Stimulated activated CD4-positive, alpha-beta T cell treated with anti-CD3 and anti-CD28 coated beads, Interleukin-1b, Interleukin-23, amount 100 ng/mL, for 24 hours (primary cell): ENCODE measurements around the gene STK10.

Experiments used
- DNase-seq, 4 experiments: peaks; one replicate each; pipeline ENCODE4 v3.0.0-alpha.2; 2020; ENCODE audit warnings: low read depth in 4 of 4, low spot score in 1 of 4

STK10 gene

DNA sequence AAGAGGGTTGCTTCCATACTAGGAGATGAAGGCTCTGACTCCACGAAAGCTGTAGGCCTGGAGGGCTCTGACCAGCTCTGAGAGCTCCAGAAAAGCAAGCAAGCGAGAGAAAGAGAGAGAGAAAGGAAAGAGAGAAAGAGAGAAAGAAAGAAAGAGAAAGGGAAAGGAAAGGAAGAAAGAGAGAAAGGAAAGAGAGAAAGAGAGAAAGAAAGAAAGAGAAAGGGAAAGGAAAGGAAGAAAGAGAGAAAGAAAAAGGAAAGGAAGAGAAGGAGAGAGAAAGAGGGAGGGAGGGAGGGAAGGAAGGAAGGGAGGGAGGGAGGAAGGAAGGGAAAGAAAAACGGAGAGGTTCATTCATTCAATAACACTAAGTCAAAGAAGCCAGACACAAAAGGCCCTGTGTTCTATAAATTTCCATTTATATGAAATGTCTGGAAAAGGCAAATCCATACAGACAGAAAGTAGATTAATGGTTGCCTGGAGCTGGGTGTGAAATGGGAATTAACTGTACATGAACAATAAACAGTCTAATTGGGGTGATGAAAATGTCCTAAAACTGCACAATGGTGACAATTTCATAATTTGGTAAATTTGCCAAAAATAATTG is 1.8 kb upstream of the STK10 start:
- DNase-seq, result no peak

DNA sequence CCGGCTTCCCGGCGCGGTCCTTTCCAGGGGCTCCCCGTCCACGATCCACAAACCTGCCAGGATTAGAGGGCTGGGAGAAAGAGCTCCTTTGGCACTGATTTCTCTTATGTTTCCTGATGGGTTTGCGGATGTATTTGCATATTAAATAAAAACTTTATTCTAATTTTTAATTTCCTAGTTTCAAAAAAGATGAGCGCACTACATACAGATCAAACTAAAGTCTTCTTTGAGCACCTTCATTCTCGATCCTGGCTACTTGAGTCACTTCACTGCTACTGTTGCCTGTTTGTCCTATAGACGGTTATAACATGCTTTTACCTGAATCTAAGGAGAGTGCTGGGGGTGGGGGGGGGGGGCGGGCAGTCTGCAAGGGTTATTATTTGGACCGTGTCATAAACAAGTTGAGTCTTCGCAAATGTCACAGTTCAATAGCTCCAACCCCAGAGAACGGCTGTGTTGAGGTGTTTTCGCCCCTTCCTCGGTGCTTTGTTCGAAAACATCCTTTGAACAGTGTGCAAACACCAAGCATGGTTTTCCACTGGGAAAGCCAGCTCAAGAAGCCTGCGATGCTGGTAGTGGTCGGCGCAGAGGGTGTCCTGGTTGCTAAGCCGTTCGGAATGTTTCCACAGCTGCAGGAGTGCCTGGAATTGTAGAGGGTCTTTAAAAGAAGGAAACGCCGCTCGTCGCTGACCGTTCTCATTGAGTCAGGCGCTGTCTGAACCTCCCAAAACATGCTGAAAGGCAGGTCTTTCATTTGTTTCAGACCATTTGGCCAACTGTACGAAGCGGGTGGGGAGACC is 1.1 kb upstream of the STK10 start:
- no peak for DNase-seq

DNA sequence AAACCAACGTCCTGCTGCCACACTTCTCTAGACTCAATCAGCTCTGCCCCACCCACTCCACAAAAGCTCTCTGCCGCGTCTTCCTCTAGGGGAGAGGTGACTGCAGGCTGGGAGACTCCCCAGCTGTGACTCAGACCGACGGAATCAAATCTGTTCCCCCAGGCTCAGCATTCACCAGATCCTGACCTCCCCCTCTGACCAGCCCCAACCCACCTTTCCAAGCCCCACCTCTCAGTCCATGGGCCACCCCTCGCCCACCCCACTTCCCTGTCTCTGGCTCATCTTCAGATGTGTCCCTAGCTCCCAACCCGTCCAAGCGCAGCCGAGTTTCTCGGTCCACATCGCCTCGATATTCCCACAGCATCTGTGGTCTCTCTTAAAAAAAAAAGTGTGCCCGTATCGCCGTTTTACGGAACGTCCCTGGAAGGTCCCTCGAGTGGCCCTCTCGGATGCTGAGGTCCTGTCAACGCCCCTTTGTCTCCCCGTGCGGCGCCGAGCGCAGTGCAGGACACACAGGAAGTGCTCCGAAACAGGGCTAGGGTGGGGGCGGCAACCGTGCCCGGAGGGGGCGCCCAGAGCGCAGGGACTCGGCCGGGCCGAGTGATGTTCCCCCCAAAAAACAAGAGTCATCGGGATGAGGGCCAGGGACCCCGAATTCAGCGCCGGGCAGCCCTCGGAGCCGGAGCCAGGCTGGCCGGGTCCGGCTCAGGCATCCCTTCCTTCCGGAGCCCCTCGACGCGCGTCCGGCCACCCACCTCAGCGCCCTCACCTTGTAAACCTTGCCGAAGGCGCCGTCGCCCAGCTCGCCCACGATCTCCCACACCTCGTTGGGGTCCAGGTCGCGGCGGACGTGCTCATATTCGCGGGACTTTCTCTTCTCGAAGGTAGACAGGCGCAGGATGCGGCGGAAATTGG is 649 bp downstream of the STK10 start:
- DNase-seq, result peak in 1 of 4 experiments; percentile 69

DNA sequence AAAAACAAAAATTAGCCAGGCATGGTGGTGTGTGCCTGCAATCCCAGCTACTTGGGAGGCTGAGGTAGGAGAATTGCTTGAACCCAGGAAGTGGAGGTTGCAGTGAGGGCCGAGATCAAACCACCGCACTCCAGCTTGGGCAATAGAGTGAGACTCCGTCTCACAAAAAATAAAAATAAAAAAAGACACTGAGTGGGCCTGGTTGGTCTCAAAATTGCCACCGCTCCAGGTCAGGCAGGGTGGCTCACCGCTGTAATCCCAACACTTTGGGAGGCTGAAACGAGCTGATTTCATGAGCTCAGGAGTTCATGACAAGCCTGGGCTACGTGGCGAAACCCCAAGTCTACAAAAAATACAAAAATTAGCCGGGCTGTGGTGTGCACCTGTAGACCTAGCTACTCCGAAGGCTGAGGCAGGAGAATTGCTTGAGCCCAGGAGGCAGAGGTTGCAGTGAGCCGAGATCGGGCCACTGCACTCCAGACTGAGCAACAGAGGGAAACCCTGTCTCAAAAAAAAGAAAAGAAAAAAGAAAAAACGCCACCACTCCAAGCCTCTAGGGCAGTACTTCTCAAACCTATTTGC is 1.8 kb downstream of the STK10 start:
- no peak for DNase-seq

DNA sequence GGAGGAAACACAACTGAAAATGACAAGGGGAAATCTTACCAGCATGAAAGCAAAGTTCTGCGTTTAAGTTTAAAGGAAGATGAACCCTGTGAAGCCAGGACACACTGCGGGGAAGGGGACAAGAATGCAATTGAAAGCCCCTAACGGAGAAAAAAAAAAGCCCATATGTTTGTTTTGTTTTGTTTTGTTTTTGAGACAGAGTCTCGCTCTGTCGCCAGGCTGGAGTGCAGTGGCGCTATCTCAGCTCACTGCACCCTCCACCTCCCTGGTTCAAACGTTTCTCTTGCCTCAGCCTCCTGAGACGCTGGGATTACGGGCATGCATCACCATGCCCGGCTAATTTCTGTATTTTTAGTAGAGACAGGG is 2.9 kb downstream of the STK10 start:
- DNase-seq, result no peak

DNA sequence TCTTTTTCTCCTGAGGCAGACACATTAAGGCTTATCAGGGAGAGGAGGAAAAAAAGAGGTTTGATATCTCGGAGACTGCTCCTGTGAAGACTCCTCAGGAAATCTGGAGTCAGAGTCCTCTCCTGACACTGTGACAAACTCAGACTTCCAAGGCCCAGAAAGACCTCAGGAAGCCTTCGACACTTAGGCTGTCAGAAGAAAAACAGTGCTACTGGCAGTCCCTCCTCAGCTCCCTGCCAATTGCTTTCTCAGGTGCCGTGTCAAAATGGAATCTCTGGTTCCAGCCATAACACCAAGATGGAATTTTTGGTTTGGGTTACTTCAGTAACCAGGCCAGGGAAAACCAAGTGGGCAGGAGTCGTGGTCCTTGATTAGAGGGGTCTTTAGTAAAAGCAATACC is 4.1 kb downstream of the STK10 start:
- no peak for DNase-seq

DNA sequence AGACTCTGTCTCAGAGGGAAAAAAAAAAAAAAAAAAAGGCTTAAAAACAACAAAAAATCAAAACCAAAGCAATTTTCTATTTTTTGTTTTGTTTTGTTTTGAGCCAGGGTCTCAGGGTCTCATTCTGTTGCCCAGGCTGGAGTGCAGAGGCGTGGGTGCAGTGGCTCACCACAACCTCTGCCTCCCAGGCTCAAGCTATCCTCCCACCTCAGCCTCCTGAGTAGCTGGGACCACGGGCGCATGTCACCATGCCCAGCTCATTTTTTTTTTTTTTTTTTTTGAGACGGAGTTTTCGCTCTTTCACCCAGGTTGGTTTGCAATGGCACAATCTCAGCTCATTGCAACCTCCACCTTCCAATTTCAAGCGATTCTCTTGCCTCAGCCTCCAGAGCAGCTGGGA is 5.7 kb downstream of the STK10 start:
- no peak for DNase-seq

DNA sequence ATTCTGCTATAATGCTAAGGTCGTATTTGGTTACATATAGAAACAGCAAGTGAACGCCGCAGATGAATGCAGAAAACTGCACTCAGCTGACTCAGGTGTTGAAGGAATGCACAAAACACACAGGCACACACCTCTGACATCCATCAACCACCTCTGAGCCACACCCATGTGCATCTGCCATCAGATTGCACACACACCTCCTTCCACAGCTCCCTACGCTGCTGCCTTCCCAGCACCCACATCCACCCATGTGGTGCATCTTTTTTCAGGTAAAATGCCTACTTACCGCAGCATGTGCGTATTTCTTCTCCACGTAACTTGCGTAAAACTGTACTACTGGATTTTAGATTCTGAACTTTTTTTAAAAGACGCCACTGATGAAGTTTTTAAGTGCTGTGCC is 7.1 kb downstream of the STK10 start:
- no peak for DNase-seq

DNA sequence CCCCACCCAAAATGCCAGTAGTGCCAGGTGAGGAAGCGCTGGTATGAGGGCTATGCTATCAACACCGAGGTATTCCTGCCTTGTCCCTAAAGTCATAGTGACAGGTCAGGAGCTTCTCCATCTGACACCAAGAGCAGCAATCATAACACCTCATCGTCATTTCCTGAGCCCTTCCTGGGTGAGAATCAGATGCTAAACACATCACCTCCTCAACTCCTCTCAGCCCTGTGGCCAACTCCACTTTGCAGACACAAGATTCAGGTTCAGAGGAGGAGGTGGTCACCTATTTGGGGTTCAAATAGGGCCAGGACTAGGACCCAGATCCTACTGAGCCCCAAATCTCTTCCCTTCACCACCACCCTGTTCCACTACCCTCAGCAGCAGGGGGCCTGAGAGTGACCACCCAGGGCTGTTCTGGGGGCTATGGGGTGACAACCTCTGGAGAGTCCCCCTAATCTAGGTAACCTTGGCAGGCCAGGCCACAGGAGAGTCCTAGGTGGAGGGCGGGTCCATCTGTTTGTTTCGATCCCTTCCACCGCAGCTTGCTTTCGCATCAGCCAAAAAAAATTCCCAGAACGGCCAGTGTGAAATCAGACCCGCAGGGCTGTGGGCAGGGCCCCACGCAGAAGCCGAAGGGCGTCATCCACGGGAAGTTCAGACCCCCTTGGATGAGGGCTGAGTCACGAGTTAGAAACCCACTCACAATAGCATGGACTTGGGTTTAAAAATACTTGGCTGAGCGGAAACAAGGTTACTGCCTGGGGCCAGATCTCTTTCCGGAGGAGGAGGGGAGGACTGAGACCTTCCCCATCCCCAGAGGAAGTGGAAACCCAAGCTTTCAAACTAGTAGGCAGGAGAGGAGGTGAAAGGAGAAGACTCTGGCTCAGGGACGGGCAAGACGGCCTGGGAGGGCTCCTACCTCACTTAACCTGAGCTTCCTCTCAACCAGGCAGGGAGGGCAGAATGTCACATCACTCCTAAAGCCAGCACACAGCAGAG is 8.7 kb downstream of the STK10 start:
- DNase-seq, result no peak

DNA sequence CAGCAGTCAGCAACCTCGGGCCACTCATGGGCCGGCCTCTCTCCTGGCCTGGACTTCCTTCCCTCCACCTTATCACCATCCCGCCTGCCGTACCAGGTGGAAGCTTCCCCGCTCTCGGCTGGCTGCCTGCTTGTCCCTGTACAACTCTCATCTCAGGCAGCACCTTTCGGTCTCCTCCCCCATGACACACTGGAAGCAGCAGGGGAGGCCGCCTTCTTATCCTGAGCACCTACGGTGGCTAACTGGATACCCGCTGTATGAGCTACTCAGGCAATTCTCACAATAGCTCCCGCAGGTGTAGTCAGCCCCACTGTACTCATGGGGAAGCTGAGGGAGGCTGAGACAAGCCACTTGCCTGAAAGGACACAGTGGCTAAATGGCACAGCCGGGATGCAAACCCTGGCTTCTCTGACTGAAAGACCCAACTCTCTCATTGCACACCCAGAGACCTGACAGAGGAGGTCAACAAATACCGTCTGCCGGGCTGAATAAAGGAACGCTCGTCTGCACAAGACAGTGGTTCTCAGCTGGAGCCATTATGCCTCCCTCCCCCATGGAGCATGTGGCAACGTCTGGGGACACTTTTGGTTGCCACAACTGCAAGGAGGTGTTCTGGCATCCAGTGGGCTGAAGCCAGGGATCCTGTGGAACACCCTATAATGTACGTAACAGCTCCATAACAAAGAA is 9.6 kb downstream of the STK10 start:
- DNase-seq, result no peak

DNA sequence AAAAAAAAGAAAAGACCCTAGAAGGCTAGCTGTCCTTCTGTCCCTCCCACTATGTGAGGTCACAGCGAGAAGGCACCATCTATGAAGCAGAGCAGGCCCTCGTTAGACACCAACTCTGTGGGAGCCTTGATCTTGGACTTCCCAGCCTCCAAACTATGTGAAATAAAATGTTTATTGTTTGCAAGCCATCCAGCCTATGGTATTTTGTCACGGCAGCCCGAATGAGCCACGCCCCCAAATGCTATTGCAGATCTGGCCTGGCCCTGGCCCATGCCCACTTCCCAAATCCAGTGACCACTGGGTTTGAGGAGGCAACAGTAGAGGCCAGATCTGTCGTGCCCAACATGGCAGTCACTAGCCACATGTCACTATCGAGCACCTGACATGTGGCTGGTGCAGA is 10.8 kb downstream of the STK10 start:
- no peak for DNase-seq

DNA sequence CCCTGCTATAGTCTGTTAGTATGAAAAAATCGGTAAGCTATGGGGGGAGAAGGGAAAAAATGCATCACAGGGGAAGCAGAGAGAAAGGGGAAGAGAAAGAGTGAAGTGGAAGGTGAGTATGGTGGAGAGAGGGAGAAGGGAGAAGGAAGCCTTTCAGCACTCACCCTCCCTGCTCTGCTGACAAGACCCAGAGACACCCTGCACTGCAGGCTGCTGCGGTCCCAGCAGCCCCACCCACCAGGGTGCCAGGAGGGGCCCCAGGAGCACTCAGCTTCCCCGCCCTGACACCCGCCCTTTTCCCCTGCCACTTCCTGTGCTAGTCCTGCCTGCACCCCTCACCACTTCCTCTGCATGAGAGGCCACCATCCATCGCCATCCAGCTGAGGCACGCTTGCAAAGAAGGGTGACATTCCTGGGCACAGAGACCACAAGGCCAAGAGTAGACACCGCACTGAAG is 12.7 kb downstream of the STK10 start:
- DNase-seq, result peak; percentile 62 to 92 (median 76)

DNA sequence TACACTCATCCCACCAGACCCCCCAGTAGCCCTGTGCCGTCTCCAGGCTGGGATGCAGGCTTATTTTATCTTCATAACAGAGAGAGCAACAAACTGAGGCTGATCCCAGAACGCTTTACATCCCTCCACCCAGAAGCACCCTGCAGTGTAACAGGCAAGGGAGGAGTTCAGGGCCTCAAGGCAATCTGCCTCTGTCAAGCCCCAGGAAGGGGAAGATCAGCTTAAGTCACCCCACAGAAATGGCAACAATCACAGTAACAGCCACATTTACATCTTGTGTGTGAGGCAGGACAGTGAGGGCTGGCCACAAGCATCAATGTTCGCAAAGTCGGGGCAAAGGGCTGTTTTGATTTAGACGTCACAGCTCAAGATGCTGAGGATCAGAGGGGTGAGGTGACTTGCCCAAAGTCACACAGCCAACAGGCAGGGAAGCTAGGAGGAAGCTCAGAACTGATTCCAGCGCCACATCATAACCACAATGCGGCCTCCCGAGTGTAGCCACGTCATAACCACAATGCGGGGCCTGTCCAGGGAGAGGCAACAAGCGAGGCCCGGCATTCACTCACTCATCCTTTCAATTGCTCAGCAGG is 14.4 kb downstream of the STK10 start:
- peak in 2 of 4 experiments; percentile 59 to 74 for DNase-seq

DNA sequence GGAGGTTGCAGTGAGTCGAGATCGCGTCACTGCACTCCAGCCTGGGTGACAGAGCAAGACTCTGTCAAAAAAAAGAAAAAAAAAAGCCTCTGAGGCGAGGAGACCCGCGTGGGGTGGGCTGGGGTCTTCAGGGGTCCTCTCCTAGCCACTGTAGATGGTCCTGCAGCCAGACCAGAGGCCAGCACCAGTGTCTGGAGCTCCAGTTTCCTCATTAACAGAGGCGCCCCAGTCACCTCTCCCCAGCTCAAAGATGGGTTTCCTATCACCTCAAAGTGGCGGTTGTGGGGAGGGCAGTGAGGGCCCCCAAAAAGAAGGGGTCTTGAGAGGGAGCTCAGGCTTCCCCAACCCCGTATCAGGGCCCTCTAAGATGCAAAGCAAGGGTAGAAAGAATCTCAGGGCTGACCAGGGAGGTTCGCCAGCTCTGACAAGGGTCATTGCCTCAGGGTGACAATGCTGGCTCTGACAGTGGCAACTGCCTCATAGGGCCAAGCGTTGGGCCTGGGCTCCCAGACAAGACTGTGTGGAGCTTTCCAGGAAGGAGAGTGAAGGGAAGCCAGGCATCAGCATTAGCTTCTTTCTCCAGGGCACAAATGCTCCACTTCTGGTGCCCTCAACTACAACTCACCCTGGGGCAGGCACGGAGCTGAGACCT is 15.0 kb downstream of the STK10 start:
- no peak for DNase-seq

DNA sequence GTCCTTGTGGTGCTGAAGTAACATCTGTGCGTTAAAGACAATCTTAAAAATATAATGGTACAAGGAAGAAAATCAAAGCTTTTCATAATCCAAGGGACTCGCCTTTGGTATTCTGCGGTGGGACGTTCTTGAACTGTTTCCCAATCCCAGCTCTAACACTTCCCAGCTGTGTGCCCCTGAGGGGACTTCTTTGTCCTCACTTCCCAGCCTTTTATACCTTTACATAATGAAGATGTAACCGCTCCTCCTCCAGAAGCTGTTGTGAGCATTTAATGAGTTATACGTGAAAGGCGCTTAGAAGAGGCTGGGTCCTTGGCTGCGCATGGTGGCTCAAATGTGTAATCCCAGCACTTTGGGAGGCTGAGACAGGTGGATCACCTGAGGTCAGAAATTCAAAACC is 16.9 kb downstream of the STK10 start:
- no peak for DNase-seq

DNA sequence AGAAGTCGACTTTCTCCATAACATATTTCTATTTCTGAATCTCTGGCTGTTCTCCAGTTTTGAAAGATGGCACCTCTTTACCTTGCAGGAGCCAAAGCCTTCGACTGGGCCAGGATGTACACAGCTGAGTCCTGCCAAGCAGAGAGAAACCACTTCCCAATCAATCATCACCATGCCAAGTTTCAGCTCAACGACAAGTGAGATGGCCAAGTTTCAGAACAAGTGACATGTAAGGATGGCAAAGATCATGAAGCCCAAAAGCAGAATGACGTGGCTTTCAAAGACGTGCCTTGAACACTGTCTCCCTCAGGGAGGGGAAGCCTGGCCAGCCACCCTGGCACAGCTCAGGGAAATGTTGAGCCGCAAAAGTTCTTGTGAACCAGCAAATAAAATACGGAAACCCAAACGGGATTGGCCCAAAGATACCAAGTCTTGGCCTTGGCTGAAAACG is 17.7 kb downstream of the STK10 start:
- no peak for DNase-seq

DNA sequence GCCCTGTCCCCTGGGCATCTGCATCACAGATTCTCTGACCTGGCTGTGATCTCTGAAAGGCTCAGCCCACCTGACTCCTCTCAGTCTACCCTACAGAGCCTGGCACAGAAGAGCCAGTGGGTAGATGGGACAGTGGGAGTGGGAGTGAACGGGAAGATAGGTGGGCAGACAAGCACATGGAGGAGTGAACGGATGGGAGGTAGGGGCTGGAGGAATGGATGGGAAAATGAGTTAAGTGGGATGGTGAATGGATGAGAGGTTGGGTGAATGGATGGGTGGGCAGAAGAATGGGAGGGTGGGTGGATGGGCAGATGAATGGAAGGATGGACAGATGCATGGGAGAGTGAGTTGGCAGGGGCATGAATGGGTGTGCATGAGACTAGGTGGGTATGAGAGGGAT is 18.8 kb downstream of the STK10 start:
- DNase-seq, result no peak

DNA sequence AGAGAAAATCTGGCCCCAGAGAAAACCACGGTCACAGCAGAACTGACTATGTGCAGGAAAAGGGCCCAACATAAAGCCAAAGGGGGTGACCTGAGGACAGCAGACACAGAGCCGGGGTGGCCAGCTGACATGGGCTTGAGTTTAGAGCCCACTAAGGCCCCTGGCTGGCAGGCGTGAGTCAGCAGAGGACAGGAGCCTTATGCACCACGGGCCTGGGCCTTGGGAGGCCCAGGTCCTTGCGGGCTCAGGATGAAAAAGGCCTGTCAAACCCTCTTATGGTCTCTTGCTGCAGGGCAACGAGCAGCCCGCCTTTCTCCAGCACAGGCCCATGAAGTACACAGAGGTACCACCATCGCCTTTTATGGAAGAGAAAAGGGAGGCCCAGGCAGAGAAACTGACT is 19.7 kb downstream of the STK10 start:
- DNase-seq, result no peak

DNA sequence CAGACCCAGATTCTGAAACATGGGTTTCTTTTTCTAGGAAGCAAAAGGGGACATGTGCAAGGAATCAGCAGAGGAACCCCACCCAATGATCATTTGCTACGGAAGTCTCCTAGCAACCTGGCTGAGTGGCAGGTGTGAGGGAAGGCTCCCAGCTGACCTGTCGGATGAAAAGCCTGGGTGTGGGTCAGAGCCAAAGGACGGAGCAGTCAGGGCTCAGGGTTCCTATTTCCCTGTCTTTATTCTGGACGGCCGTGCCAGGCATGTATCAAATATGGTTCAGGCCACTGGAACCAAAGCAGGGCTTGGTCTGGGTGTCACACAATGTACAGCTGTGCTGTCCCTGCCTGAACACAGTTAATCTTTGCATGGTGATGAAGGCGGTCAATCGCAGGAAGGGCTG is 20.1 kb downstream of the STK10 start:
- no peak for DNase-seq
